Measurements from ENCODE around the gene LAIR2.
"Not testable (repeated sequence)": the region's sequence is repeated elsewhere in the genome, so short reads cannot be mapped to it uniquely, and the experiment has no call there.

The LAIR2 gene

DNA sequence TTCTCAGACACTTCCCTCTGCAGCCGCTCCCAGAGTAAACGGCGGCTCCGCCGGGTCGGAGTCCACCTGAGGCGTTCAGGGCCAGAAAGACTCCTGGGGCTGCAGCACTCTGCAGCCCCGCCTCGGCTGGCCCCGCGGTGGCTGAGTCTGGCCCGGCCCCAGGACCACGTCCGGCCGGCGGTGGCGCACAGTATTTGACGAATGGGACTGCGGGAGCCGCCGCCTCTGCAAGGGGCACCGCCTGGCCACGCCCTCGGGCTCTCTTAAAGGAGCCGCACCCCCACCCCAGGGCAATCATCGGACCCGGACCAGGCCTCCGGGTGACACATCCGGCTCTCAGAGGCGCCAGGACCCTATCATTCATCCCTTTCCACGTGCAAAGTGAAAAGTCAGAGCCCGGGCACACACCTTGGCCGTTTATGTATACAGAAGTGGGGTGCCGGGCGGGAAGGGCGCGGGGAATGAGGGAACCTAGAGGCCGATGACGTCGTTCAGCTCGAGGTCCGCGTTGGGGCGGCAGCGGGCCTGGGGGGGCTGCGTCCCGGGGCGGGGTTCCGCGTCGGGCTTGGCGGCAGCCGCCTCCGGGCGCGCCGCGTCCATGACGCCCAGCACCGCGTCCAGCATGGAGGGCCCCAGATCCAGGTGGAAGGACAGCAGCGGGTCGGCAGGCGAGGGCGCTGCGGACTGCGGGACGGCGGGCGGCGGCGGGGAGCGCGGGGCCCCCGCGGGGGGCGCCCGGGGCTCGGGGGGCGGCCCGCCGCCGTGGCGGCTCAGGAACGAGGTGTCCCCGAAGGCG, 37.8 kb upstream of the LAIR2 start:
- peak; percentile 98 to 99 for DNase-seq

DNA sequence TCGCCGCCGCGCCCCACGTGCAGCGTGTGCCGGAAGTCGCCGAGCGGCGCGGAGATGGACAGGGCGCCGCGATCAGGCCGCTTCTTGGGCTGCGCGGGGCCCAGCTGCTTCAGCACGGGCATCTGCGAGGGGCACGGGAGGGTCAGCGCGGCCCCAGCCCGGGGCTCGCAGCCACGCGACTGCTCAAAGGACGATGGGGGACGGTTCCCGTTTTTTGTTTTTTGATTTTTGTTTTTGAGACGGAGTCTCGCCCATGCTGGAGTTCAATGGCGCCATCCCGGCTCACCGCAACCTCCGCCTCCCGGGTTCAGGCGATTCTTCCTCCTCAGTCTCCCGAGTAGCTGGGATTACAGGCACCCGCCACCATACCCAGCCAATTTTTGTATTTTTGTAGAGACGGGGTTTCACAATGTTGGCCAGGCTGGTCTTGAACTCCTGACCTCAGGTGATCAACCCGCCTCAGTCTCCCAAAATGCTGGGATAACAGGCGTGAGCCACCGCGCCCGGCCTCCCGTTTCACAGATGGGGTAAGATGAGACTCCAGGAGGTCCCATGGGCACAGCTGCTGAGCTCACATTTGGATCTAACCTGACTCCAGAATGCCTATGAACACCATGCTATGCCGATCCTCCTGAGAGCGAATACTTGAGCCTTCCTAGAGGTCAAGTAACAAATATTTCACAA, 37.1 kb upstream of the LAIR2 start:
- peak in 1 of 2 experiments; percentile 69 for DNase-seq

DNA sequence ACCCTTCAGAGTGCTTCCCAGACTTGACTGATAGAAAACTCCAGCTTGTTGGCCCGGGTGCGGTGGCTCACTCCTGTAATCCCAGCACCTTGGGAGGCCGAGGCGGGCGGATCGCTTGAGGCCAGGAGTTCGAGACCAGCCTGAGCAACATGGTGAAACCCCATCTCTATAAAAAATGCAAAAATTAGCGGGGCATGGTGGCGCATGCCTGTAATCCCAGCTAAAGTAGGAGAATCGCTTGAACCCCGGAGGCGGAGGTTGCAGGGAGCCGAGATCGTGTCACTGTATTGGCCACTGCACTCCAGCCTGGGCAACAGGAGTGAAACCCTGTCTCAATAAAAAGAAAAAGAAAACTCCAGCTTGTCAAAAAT, 36.5 kb upstream of the LAIR2 start:
- not testable (repeated sequence) for DNase-seq

- DNase-seq: peak in 1 of 2 experiments; percentile 28
Measured at GRCh38 chr19:54469496-54469934, 33.1 kb upstream of the LAIR2 start.

DNA sequence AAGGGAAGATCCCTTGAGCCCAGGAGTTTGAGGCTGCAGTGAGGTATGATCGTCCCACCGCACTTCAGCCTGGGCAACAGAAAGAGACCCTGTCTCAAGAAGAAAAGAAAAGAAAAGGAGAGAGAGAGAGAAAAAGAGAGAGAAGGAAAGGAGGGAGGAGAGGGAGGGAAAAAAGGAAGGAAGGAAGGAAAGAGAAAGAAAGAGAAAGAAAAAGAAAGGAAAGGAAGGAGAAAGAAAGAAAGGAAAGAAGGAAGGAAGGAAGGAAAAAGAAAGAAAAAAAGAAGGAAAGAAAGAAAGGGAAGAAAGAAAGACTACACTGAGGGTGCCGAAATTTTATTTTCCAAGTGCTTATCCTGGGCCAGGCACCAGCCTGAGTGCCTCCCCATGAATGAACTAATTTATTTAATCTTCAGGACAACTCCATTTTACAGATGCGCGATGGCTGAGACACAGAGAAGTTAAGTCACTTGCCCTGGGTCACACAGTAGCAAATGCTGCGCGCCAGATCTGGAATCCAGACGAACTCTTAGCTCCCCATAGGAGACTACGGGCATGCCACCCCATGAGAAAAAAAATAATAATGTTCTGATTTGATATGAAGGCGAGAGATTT, 32.2 kb upstream of the LAIR2 start:
- no peak for DNase-seq

- DNase-seq: peak in 1 of 2 experiments; percentile 74
Measured at GRCh38 chr19:54470991-54471782, 31.4 kb upstream of the LAIR2 start.

DNA sequence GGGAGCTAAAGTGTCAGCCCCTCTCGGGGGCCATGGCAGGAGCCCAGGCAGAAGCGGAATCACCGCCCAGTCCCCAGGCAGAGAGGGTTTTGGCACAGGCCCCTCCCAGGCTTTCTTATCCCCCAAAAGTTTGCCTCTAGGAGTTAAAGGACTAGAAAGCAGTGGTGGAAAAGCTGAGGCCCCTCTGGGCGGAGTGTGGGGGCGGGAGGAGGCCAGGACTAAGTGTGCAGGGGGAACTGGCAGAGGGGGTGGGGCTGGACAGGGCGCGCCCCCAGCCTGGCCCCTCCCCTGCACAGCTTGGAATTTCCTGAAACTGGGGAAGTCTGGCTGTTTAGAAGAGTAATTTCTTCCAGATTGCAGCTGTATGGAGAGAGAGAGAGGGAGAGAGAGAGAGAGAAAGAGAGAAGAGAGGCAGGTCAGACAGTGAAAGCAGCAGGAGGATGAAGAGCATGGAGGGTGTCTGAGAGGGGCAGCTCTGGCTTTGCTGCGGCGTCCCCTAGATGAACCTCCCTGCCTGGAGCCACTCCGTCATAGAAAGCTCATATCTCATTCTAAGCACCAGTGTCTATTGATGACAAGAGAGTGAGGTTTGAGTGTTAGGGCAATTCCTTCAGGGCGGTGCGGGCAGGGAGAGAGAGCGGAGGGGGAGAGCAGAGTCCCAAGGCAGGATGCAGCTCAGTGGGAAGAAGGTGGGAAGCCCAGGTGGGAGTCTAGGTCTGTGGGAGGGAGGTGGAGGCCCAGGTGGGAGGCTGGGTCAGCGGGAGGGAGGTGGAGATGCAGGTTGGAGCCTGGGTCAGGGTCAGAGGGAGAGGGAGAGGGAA, 29.4 kb upstream of the LAIR2 start, which contains the start of gene CDC42EP5:
CDC42EP5 (minus strand) TSS at position 226 of the 821 bp plus-strand sequence. CDS start 7,749 bp downstream, outside the sequence.
- peak in 1 of 2 experiments; percentile 53 for DNase-seq

DNA sequence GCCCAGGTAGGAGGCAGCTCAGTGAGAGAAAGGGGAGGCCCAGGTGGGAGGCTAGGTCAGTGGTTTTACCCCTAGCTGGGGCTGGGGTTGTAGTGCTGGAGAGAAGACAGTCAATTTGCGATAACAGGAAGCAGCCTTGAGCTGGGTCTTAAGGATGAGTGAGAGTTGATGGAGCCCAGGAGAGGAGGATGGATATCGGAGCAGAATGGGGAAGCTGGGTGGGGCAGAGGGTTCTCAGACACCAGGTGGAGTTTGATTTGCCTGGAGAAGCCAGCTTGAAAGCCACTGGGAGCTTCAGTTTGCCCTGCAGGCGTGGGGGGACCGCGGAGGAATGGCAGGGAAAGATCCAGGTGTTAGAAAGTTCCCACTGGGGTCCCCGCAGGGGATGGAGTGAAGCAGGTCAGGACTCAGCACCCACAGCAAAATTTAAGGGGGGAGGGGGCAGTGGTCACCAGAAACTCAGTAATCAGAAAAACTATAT, 28.7 kb upstream of the LAIR2 start:
- peak; percentile 44 to 75 for DNase-seq

- no peak for DNase-seq
Measured at GRCh38 chr19:54475706-54476105, 26.9 kb upstream of the LAIR2 start.

- peak in 1 of 2 experiments; percentile 37 for DNase-seq
Measured at GRCh38 chr19:54477650-54478049, 25.0 kb upstream of the LAIR2 start.

DNA sequence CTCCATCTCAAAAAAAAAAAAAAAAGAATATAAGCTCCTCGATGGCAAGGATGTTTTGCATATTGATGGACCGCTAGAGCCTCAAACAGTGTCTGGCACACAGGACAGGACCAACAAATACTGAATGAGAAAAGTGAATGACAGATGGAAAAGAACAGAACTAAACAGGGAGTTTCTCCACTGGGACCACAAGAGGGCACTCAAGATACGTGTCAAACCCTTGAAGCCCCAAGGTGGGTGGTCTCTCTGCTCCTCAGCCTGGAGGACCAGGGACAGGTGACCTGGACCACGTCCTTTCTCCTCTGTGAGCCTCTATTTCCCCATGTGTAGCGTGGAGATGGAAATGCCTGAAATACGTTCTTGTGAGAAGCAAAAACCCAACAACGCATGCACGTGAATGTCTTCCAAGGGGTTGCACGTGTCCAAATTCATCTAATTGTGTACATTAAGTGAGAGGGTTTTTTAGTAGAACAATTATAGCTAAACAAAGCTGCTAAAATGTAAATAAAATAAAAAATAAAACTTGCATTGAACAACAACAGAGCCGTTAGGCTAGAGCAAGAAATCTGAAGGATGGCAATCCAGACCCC, 23.9 kb upstream of the LAIR2 start:
- peak; percentile 84 to 94 for DNase-seq

DNA sequence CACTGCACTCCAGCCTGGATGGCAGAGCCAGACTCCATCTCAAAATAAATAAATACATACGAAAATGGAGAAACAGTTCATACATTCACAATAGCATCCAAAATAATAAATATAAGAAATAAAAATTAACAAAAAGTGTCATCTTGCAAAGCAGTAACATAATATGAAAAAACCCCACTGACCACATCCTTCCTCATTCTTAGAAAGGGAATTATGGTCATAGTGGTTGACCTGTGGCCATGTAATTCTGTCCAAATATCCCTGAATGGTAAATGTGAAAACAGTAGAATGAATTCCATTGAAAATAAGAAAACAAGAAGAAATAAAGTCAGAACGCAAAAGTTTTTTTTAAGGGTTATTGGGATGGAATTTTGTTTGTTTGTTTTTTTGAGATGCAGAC, 22.6 kb upstream of the LAIR2 start:
- DNase-seq: no peak

DNA sequence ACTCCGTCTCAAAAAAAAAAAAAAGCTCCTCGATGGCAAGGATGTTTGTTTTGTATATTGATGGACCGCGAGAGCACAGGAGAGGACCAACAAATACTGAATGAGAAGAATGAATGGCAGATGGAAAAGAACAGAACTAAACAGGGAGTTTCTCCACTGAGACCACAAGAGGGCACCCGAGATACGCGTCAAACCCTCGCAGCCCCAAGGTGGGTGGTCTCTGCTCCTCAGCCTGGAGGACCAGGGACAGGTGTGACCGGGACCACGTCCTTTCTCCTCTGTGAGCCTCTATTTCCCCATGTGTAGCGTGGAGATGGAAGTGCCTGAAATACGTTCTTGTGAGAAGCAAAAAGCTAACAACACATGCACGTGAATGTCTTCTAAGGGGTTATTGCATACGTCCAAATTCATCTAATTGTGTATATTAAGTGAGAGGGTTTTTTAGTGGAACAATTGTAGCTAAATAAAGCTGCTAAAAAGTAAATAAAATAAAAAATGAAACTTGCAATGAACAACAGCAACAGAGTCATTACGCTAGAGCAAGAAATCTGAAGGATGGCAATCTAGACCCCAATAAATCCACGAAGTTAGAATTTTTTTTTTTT, 21.2 kb upstream of the LAIR2 start:
- DNase-seq: peak; percentile 85 to 92

DNA sequence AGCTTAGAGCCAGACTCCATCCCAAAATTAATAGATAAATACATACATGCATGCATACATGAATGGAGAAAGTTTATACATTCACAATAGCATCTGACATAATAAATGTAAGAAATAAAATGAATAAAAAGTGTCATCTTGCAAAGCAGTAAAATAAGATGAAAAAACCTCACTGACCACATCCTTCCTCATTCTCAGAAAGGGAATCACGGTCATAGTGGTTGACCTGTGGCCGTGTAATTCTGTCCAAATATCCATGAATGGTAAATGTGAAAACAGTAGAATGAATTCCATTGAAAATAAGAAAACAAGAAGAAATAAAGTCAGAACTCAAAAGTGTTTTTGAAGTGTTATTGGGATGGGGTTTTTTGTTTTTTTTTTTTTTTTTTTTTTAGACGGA, 19.7 kb upstream of the LAIR2 start:
- DNase-seq: no peak

DNA sequence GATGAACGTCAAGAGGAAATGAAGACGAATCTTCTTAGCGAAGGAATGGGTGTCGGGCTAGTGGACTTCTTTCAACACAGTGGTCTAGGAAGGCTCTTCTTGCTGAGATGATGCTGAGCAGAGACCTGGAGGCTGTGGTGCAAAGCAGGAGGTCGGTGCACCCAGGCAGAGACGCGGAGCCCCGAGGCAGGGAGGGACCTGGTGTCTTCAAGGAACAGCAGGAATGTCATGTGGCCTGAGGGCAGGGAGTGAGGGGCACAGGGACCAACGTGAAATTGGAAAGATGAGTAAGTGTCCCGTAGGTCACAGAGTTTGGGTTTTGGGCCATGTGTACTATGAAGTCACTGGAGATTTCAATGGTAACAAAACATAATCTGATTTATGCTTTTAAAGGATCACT, 18.2 kb upstream of the LAIR2 start:
- DNase-seq: no peak

DNA sequence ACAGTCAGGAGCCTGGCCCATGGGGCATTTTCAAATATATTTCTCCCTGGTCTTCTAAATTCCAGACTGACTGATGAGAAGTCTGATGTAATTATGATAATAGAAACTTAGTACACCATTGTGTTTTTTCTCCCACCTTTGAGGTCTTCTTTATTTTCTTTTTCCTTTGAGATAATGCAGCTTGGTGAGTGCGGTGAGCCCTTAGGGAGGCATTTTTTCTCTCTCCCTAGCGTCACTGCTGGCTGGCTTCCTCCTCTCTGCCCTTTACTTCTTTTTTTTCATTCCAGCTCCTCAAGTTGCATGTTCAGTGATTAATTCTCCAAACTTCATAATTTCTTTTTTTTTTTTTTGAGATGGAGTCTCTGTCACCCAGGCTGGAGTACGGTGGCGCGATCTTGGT, 16.8 kb upstream of the LAIR2 start:
- no peak for DNase-seq

- DNase-seq: no peak
Measured at GRCh38 chr19:54489341-54489740, 13.3 kb upstream of the LAIR2 start.

- DNase-seq: no peak
Measured at GRCh38 chr19:54489766-54490165, 12.9 kb upstream of the LAIR2 start.

- DNase-seq: no peak
Measured at GRCh38 chr19:54492568-54492967, 10.1 kb upstream of the LAIR2 start.

DNA sequence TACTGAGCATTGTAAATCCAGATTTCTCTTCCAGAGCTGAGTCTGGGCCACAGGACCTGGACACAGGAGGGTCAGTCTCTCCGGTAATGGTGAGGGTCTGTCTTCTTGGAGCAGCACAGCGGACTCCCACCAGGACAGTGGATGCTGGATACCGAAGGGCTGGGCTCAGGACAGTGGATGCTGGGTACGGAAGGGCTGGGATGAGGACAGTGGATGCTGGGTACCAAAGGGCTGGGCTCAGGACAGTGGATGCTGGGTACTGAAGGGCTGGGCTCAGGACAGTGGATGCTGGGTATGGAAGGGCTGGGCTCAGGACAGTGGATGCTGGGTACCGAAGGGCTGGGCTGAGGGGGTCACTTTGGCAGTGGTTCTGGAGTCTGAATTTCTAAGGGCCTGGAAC, 9.6 kb upstream of the LAIR2 start:
- DNase-seq: not testable (repeated sequence)
